Caco-2 (cell line): Measurements from ENCODE around the gene CYP2W1. TPM values are rescaled to one million over a fixed set of nuclear protein-coding genes. Genes with fewer than 3 reads are reported as not detected.
A peak's percentile ranks its signal among the peaks of the same experiment; 100 is the strongest.

Experiments
- BruUV-seq: library from RNA; stranded (reverse); fragments of 400-500 nt; replicated peaks from 2 replicates; lab custom pipeline; 2021; lab: Mats Ljungman, UMichigan
- CTCF ChIA-PET: fragments of 300-600 bp; sonication (Branson Sonifier 250); formaldehyde crosslinking; loops from one replicate; lab custom pipeline; 2022; ENCODE audit warnings: antibody characterized with exemption; lab: Charles Lee
- POLR2A ChIA-PET: fragments of 300-600 bp; sonication (Branson Sonifier 250); formaldehyde crosslinking; loops from one replicate; lab custom pipeline; 2022; ENCODE audit warnings: antibody characterized with exemption; lab: Charles Lee
- DNase-seq, 2 experiments: peaks; one replicate each; pipeline versions ENCODE4 v3.0.0 to v3.0.0-alpha.2; 2020 to 2022
- H3K27me3 ChIP-seq: replicated peaks from 2 replicates; pipeline ENCODE4 v1.6.0; 2011; ENCODE audit warnings: low read length; ENCODE audit not compliant: control insufficient read depth, insufficient read depth
- H3K36me3 ChIP-seq: 2 replicates; pipeline ENCODE4 v1.5.1; 2011; ENCODE audit warnings: low read length; ENCODE audit not compliant: control insufficient read depth, insufficient read depth
- H3K4me1 ChIP-seq: fragments of 250-450 bp; sonication (Bioruptor Pico); 2 replicates; pipeline ENCODE4 v1.5.1; 2020; ENCODE audit warnings: mild to moderate bottlenecking
- H3K4me3 ChIP-seq: 2 replicates; pipeline ENCODE4 v1.5.1; 2011; ENCODE audit warnings: low read depth, mild to moderate bottlenecking, control low read depth, low read length
- H3K9me3 ChIP-seq: fragments of 250-450 bp; sonication (Bioruptor Pico); 2 replicates; pipeline ENCODE4 v1.5.1; 2020; ENCODE audit warnings: mild to moderate bottlenecking, moderate library complexity
- H3K27ac Mint-ChIP-seq: one replicate; pipeline ENCODE4 v1.8.0; 2022; ENCODE audit warnings: mixed read lengths; ENCODE audit not compliant: unreplicated experiment
- H3K27me3 Mint-ChIP-seq: one replicate; pipeline ENCODE4 v1.8.0; 2022; ENCODE audit warnings: mixed read lengths; ENCODE audit not compliant: insufficient read depth, unreplicated experiment
- H3K36me3 Mint-ChIP-seq: one replicate; pipeline ENCODE4 v1.8.0; 2022; ENCODE audit warnings: mild to moderate bottlenecking, mixed read lengths; ENCODE audit not compliant: insufficient read depth, unreplicated experiment
- H3K4me1 Mint-ChIP-seq: one replicate; pipeline ENCODE4 v1.8.0; 2022; ENCODE audit warnings: low read depth, mixed read lengths; ENCODE audit not compliant: unreplicated experiment
- H3K4me3 Mint-ChIP-seq: one replicate; pipeline ENCODE4 v1.8.0; 2022; ENCODE audit warnings: mild to moderate bottlenecking, moderate library complexity, mixed read lengths; ENCODE audit not compliant: unreplicated experiment
- H3K9me3 Mint-ChIP-seq: one replicate; pipeline ENCODE4 v1.8.0; 2022; ENCODE audit warnings: mixed read lengths; ENCODE audit not compliant: unreplicated experiment
- CTCF ChIP-seq, 2 experiments: fragments of 200-600 bp in 1 of 2; IDR thresholded peaks; 1 replicate in 1 of 2; 2 replicates in 1 of 2; pipeline versions ENCODE4 v1.5.1 to v1.8.0; 2011 to 2022; ENCODE audit warnings: antibody characterized with exemption in 1 of 2, control low read depth in 1 of 2, inconsistent platforms in 1 of 2, low read depth in 1 of 2, low read length in 1 of 2, mild to moderate bottlenecking in 1 of 2, moderate library complexity in 1 of 2; ENCODE audit not compliant: insufficient read depth in 1 of 2, severe bottlenecking in 1 of 2, unreplicated experiment in 1 of 2
- intact Hi-C: fragments of 100-400 bp; cut with micrococcal nuclease; formaldehyde crosslinking; loops from one replicate; pipeline ENCODE4 v1.10.0; 2022; ENCODE audit not compliant: unreplicated experiment
- total RNA-seq: library from RNA; stranded (reverse); gene quantifications from 2 replicates; pipeline ENCODE4 v1.2.3, GENCODE V29; 2022

The CYP2W1 gene
- total RNA-seq, 1 experiment from 2014 or later: 24.0 TPM

- POLR2A ChIA-PET: no interaction called here
Measured at GRCh38 chr7:1019255-1019785, 36.3 kb downstream of the CYP2W1 start.

GRCh38 chr7:1019789-1020610, 37.0 kb downstream of the CYP2W1 start:
- intact Hi-C loops: no loop called here
- POLR2A ChIA-PET: interaction anchor here (0.6 kb wide), 2 partner anchors 49 to 61 kb away, joined by 8 read pairs; no protein-coding TSS in a partner anchor
- DNase-seq: no peak
- no peak overlapping the region for H3K27ac Mint-ChIP-seq
- Histone ChIP-seq H3K4me1 (peaks cover 8% of the 10 kb centered on the region; the same call in 1 of the 2 replicates), H3K27me3 (no peaks in the 10 kb centered on the region), H3K4me3 (no peak overlapping the region), H3K36me3 (no peaks in the 10 kb centered on the region), H3K9me3 (no peaks in the 10 kb centered on the region)
- no peak overlapping the region for H3K4me3 Mint-ChIP-seq
- no peaks in the 10 kb centered on the region for H3K4me1 Mint-ChIP-seq
- no peak for TF ChIP-seq CTCF (IDR thresholded peaks at IDR 0.05; ENCODE audit: insufficient read depth in 1 of 2, low read depth in 1 of 2, low read length in 1 of 2, severe bottlenecking in 1 of 2, unreplicated experiment in 1 of 2)
- no TSS peak for BruUV-seq
- CTCF ChIA-PET: interaction anchor here (0.9 kb wide), 1 partner anchor 47 kb away, joined by 3 read pairs; no protein-coding TSS in a partner anchor
- peaks cover 34% of the 10 kb centered on the region for H3K36me3 Mint-ChIP-seq
- H3K27me3 Mint-ChIP-seq: no peaks in the 10 kb centered on the region
- no peaks in the 10 kb centered on the region for H3K9me3 Mint-ChIP-seq

More at GRCh38 chr7:1019255-1019785, 36.3 kb downstream of the CYP2W1 start:
- H3K9me3 ChIP-seq: no peaks in the 10 kb centered on the region
- CTCF ChIA-PET: interaction anchor here (0.7 kb wide), 1 partner anchor 49 kb away, joined by 4 read pairs; no protein-coding TSS in a partner anchor
- Mint-ChIP-seq H3K27me3 (no peaks in the 10 kb centered on the region), H3K4me3 (no peak overlapping the region), H3K36me3 (peaks cover 36% of the 10 kb centered on the region), H3K9me3 (no peaks in the 10 kb centered on the region), H3K27ac (no peak overlapping the region), H3K4me1 (no peaks in the 10 kb centered on the region)
- H3K27me3 ChIP-seq: no peaks in the 10 kb centered on the region
- no peak overlapping the region for H3K4me3 ChIP-seq
- no TSS peak for BruUV-seq
- H3K36me3 ChIP-seq: no peaks in the 10 kb centered on the region
- TF ChIP-seq CTCF (IDR thresholded peaks at IDR 0.05; ENCODE audit: insufficient read depth in 1 of 2, low read depth in 1 of 2, low read length in 1 of 2, severe bottlenecking in 1 of 2, unreplicated experiment in 1 of 2): no peak
- no peak for DNase-seq
- intact Hi-C loops: no loop called here
- H3K4me1 ChIP-seq: peaks cover 10% of the 10 kb centered on the region; the same call in 1 of the 2 replicates

GRCh38 chr7:1020849-1021251, 37.9 kb downstream of the CYP2W1 start:
- no peaks in the 10 kb centered on the region for H3K27me3 ChIP-seq
- H3K9me3 ChIP-seq: no peaks in the 10 kb centered on the region
- TF ChIP-seq CTCF (IDR thresholded peaks at IDR 0.05; ENCODE audit: insufficient read depth in 1 of 2, low read depth in 1 of 2, low read length in 1 of 2, severe bottlenecking in 1 of 2, unreplicated experiment in 1 of 2): peak in 1 of 2 experiments; percentile 8
- H3K4me1 ChIP-seq: no peaks in the 10 kb centered on the region
- ChIA-PET CTCF (interaction anchor here (0.7 to 1.3 kb wide), 3 partner anchors 27 to 46 kb away, joined by 3 to 6 read pairs (median 4); no protein-coding TSS in a partner anchor), POLR2A (interaction anchor here (0.6 kb wide), 1 partner anchor 62 kb away, joined by 8 read pairs; no protein-coding TSS in a partner anchor)
- Mint-ChIP-seq H3K36me3 (peaks cover 31% of the 10 kb centered on the region), H3K27me3 (no peaks in the 10 kb centered on the region), H3K9me3 (no peaks in the 10 kb centered on the region), H3K4me1 (no peaks in the 10 kb centered on the region), H3K27ac (no peak overlapping the region), H3K4me3 (no peak overlapping the region)
- peaks cover 5% of the 10 kb centered on the region for H3K36me3 ChIP-seq
- no peak for DNase-seq
- no TSS peak for BruUV-seq
- no peak overlapping the region for H3K4me3 ChIP-seq
- intact Hi-C loops: no loop called here
